GM19239 (cell line): Measurements from ENCODE around the gene S1PR3.

Experiments
- DNase-seq: peaks from one replicate; pipeline ENCODE4 v3.0.0; 2011; ENCODE audit warnings: low spot score; ENCODE audit not compliant: insufficient read length
- FAIRE-seq: peaks from 2 replicates; lab custom pipeline; 2011; peaks lifted over from hg19 to GRCh38; lab: Jason Lieb, UNC

S1PR3 gene

DNA sequence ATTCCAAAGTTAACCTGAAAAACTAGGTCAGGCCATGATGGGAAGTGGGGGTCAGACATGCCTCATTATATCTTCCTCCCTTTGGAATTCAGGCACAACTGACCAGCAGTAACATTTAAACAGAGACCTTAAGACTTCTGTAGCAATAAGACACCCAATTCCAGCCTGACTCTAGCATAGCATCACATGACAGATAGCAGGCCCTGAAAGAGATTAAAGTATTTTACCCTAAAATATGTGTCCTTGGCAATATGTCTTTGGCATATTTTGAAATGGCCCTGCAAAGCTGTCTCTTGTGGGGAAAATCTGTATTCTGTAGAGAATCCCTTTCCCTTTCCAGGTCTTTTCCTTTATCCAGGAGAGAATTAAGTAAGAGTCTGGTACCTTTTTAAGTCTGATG lies 34.3 kb downstream of the S1PR3 start:
- DNase-seq (no peak), FAIRE-seq (no peak)

GRCh38 chr9:89026876-89027275 lies 35.6 kb downstream of the S1PR3 start:
- DNase-seq (no peak), FAIRE-seq (no peak)

GRCh38 chr9:89029788-89030187 lies 38.5 kb downstream of the S1PR3 start:
- no peak for FAIRE-seq
- DNase-seq: no peak

GRCh38 chr9:89032173-89032572 lies 40.9 kb downstream of the S1PR3 start:
- DNase-seq (no peak), FAIRE-seq (no peak)

GRCh38 chr9:89032661-89033060 lies 41.4 kb downstream of the S1PR3 start:
- DNase-seq: no peak
- no peak for FAIRE-seq

GRCh38 chr9:89036383-89036782 lies 45.1 kb downstream of the S1PR3 start:
- no peak for FAIRE-seq
- no peak for DNase-seq

- FAIRE-seq (no peak), DNase-seq (no peak)
Observed at GRCh38 chr9:89036891-89037290, 45.6 kb downstream of the S1PR3 start.

DNA sequence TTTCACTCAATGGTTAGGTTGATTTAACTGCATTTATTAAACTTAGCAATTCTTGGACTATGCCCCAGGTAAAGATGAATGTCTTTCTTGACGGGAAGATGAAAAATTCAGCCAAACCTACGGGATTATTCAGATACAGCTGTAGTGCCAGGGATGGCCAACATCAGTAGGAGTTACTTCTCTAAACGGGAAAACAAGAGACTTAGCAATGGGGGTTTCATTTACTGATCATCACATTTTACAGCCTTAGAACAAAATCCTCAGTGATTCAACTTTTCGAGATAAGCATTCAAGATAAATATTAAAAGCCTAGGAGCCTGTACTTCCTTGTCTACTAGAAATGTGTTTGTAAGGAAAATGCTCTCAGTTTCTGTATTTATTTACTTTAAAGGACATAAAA lies 46.1 kb downstream of the S1PR3 start:
- no peak for DNase-seq
- no peak for FAIRE-seq

- no peak for DNase-seq
- FAIRE-seq: no peak
Observed at GRCh38 chr9:89037891-89038290, 46.6 kb downstream of the S1PR3 start.

DNA sequence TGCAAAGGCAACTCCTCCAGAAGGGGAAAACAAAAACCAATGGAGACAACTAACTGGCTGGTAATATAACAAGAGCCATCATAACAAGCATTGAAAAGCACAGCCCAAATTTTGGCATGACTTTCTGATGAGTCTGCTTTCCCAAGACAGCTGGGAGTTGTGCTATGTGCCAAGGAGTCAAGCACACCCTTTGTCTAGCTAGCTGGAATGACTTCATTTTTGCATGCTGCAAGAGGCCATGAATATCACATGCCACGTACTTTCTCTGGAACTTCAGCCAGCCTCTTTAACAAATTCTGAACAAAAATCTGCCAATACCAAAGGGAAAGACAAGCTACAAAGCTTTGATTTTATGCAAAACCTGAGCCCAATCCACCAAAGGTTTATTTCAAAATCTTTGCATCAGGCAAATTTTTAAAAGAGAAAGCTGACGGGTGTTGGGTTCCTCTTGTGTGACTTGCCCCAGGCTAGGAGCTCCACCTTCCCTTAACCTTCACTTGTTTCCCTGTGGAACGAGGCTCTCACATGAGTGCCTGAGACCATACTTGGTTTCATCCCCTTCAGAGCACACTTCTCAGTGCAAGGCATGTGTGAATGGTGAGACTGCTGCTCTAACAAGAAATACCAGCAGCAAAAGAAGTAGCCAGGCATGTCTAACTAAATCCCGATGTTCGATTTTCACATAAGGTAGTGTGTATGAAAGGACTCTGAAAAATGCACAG lies 47.3 kb downstream of the S1PR3 start:
- FAIRE-seq: no peak

GRCh38 chr9:89039104-89039465 lies 47.8 kb downstream of the S1PR3 start:
- FAIRE-seq (no peak), DNase-seq (no peak)

More for the DNA sequence above, 47.3 kb downstream of the S1PR3 start:
- no peak for DNase-seq

- no peak for DNase-seq
- no peak for FAIRE-seq
Observed at GRCh38 chr9:89039664-89040063, 48.4 kb downstream of the S1PR3 start.

DNA sequence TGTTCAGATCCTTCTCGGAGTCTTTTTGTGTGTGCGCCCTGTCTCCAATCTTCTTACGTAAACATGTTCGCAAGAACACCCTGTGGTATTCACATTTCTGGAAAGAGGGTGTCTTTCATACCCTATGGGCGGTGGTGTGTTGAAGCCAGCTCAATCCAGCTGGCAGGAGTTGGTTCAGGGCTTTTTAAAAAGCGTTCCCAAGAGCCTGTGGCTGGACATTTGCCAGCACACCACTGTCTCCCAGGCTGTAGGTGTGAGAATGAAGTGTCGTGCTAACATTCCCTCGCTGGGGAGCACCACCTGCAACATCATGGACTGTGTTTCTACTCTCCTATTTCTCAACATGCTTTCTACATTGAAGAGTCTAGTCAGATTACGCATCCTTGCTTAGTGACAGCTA lies 51.7 kb downstream of the S1PR3 start:
- no peak for FAIRE-seq

GRCh38 chr9:89044104-89044503 lies 52.8 kb downstream of the S1PR3 start:
- DNase-seq: no peak
- FAIRE-seq: no peak

More for the DNA sequence above, 51.7 kb downstream of the S1PR3 start:
- DNase-seq: no peak

DNA sequence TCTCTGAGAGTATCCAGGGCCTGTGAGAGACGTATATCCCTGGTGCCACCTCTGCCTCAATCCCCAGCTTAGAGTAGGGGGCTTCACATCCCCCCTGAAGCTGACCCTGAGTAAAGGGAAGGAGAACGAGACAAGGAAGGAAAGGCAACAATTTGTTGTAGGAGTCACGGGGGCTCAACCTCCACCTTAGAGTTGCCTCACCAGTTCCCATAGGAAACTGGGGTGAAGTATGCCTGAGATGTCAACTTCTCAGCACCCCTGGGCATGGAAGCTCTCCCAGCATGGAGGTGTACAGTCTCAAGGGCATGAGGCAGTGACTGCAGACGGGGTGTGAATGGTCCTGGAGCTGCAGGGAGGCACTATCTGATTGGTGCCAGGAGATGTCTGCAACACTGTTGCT lies 53.6 kb downstream of the S1PR3 start:
- FAIRE-seq: no peak
- DNase-seq: no peak

GRCh38 chr9:89046832-89047231 lies 55.6 kb downstream of the S1PR3 start:
- no peak for DNase-seq
- no peak for FAIRE-seq

DNA sequence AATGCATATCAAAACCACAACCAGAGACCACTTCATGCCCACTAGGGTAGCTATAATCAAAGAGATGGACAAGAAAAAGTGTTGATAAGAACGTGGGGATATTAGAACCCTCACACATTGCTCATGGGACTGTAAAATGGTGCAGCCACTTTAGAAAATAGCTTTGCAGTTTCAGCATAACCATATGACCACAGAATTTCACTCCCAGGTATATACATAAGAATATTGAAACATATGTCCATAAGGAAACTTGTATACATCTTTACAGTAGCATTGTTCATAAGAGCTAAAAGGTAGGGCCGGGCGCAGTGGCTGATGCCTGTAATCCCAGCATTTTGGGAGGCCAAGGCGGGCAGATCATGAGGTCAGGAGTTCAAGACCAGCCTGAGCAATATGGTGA lies 56.4 kb downstream of the S1PR3 start:
- FAIRE-seq: no peak
- no peak for DNase-seq

DNA sequence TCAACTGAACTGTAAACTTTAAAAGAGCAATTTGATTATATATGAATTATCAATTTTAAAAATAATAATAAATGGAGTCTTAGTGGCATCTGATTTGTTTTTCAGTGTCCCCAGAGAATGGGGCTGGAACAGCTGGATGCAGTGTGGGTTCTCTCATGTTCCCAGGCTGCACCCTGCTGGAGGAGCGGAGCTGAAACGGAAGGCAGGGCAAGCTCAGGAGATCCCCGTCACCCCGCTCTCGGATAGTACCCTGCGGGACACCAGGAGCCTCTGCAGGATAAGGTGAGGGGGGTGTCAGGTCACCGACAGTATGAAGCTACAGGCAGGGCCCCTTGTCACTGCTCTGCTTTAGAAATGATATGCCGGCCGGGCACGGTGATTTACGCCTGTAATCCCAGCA lies 57.3 kb downstream of the S1PR3 start:
- DNase-seq (no peak), FAIRE-seq (no peak)

DNA sequence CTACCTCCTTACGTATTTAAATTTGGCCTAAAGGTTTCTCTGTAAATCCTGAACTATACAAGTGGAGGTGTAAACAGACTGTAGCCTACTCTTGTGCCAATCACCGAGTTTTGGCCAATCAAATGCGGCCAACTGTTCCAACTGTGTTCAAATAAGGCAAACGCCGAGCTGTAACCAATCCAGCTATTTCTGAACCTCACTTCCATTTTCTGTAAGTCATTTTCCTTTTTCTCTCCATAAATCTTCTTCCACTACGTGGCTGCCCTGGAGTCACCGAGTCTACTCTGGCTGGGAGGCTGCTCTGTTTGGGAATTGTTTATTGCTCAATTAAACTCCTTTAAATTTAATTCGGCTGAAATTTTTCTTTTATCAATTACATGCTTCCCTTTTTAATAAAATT lies 58.4 kb downstream of the S1PR3 start:
- DNase-seq: no peak
- FAIRE-seq: no peak

DNA sequence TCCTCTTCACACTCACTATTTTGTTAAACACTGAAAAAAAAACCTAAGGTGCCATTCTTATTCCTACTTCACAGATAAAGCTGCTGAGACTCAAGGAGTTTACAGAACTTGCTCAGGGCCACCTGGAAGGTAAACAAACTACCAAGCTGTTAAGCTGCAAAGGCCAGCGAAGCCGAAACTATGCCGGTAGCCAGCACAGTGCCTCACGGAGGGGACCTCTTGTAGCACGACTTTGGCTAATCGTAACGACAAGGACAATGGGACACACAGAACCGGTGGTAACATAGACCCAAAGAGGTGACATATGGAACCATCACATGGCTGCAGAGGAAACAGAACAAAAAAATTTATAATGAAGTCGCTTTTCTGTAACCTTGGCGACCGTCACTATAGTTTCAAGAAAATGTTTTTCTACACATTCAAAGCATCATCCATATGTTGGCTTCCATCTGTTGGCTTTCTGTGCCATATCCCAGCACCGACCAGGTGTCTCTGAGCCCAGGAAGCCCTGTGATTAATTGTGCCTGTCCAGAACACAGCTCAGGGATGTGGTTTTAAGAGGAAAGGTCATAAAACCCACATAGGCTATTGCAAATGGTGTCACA lies 60.3 kb downstream of the S1PR3 start:
- FAIRE-seq: no peak

GRCh38 chr9:89052470-89053097 lies 61.3 kb downstream of the S1PR3 start:
- DNase-seq: no peak

More for the DNA sequence above, 60.3 kb downstream of the S1PR3 start:
- DNase-seq: no peak

GRCh38 chr9:89053301-89053700 lies 62.0 kb downstream of the S1PR3 start:
- DNase-seq (no peak), FAIRE-seq (no peak)

More at GRCh38 chr9:89052470-89053097, 61.3 kb downstream of the S1PR3 start:
- FAIRE-seq: no peak
